Transverse colon (tissue), 4 donors: ENCODE results near the gene SH2D7. TPM values are rescaled to one million over a fixed set of nuclear protein-coding genes. Genes with fewer than 3 reads are reported as not detected.

Experiments used
- DNase-seq: peaks from one replicate; pipeline ENCODE4 v3.0.0-alpha.2; 2019
- H3K27ac ChIP-seq, 4 donors: fragments of 200-600 bp; sonication (generic); 2 replicates each; pipeline ENCODE4 v1.5.1; 2016 to 2018; ENCODE audit warnings: inconsistent platforms in 4 of 4
- H3K27me3 ChIP-seq: fragments of 200-600 bp; sonication (generic); 2 replicates; pipeline ENCODE4 v1.5.1; 2017; ENCODE audit warnings: inconsistent platforms
- H3K36me3 ChIP-seq, 4 donors: fragments of 200-600 bp; sonication (generic); 2 replicates each; pipeline ENCODE4 v1.5.1; 2017 to 2019; ENCODE audit warnings: inconsistent platforms in 4 of 4
- H3K4me1 ChIP-seq, 4 donors: fragments of 200-600 bp; sonication (generic); 2 replicates each; pipeline ENCODE4 v1.5.1; 2017 to 2020; ENCODE audit warnings: inconsistent platforms in 4 of 4
- H3K4me3 ChIP-seq, 4 donors: fragments of 200-600 bp; sonication (generic); 1 replicate in 1 of 4; 2 replicates in 3 of 4; pipeline versions ENCODE4 v1.5.1 to v1.6.1; 2017 to 2019; ENCODE audit warnings: inconsistent platforms in 4 of 4
- H3K9me3 ChIP-seq, 2 donors: fragments of 200-600 bp; sonication (generic); 2 replicates each; pipeline ENCODE4 v1.5.1; 2017 to 2019; ENCODE audit warnings: inconsistent platforms in 2 of 2
- CTCF ChIP-seq, 5 experiments: fragments of 200-600 bp in 3 of 5; fragments of 450-650 bp in 2 of 5; sonication (generic) in 3 of 5; IDR thresholded peaks; 1 replicate in 2 of 5; 2 replicates in 3 of 5; pipeline ENCODE4 v1.5.1; 2016 to 2017; ENCODE audit warnings: antibody characterized with exemption in 5 of 5, inconsistent platforms in 3 of 5, mild to moderate bottlenecking in 2 of 5, moderate library complexity in 1 of 5
- EP300 ChIP-seq: sonication (generic); formaldehyde crosslinking; IDR thresholded peaks from one replicate; pipeline ENCODE4 v1.6.1; 2017; ENCODE audit warnings: antibody characterized with exemption, low read depth
- POLR2A ChIP-seq: fragments of 450-650 bp; IDR thresholded peaks from one replicate; pipeline ENCODE4 v1.6.1; 2016; ENCODE audit warnings: antibody characterized with exemption, mild to moderate bottlenecking, moderate library complexity
- POLR2AphosphoS5 ChIP-seq, 3 donors: sonication (generic); formaldehyde crosslinking; IDR thresholded peaks; one replicate each; pipeline ENCODE4 v1.6.1; 2016; ENCODE audit warnings: antibody characterized with exemption in 3 of 3
- WGBS, 2 donors: methylation state at CpG; one replicate each; pipeline ENCODE4 v1.1.5; 2018; ENCODE audit warnings: low coverage in 1 of 2; 5-methylcytosine and 5-hydroxymethylcytosine counted together
- in situ Hi-C, 4 donors: fragments of 200-750 bp; cut with MboI; loops; one replicate each; pipeline versions ENCODE4 v1.15.0 to v1.15.1; 2017; ENCODE audit warnings: low sequenced_read_pairs in 3 of 4, low pct_ligation_motif_present in 1 of 4, low pct_unique_long_range_greater_than_20kb in 1 of 4
- intact Hi-C: fragments of 100-400 bp; cut with DNase I; formaldehyde crosslinking; loops from one replicate; pipeline ENCODE4 v1.15.1; 2023; ENCODE audit warnings: low total_unique reads
- total RNA-seq, 4 donors: library from RNA; depleted of rRNA; stranded (reverse); fragments of >200 nt; gene quantifications; one replicate each; pipeline ENCODE4 v1.1.0, GENCODE V29; 2016

The SH2D7 gene
- total RNA-seq, 4 donors from 2014 or later, result 6.0 to 9.7 (median 9.3) TPM; not detected in 1

GRCh38 chr15:78129751-78130287, 37.5 kb downstream of the SH2D7 start:
- H3K9me3 ChIP-seq, result no peaks in the 10 kb centered on the region
- peaks cover 7 to 23% (median 10%) of the 10 kb centered on the region in 4 donors for H3K4me1 ChIP-seq
- no peak for DNase-seq
- intact Hi-C loops, result no loop called here
- H3K36me3 ChIP-seq, result no peaks in the 10 kb centered on the region
- WGBS, 2 donors, result 90 to 91% methylated on average over 3 to 5 of the region's 5 CpGs
- no peak overlapping the region for H3K4me3 ChIP-seq
- no peak for TF ChIP-seq POLR2A
- no peak for TF ChIP-seq EP300
- TF ChIP-seq POLR2AphosphoS5 (IDR thresholded peaks at IDR 0.05), result no peak
- no peak for TF ChIP-seq CTCF (IDR thresholded peaks at IDR 0.05)
- in situ Hi-C loops, result loop anchor here in 1 of 4 donors (25.0 kb wide), 1 partner anchor 307 kb away; the partner anchor contains the start of gene IREB2
- no peak overlapping the region for H3K27ac ChIP-seq
- H3K27me3 ChIP-seq, result no peaks in the 10 kb centered on the region

GRCh38 chr15:78130466-78131294, 38.3 kb downstream of the SH2D7 start:
- Histone ChIP-seq H3K27ac (peak overlapping the region; percentile 80 to 87 (median 84)), H3K4me3 (peak overlapping the region in 3 of 4 donors; percentile 62 to 73 (median 66)), H3K4me1 (peaks cover 7 to 23% (median 10%) of the 10 kb centered on the region in 4 donors), H3K27me3 (no peaks in the 10 kb centered on the region), H3K36me3 (no peaks in the 10 kb centered on the region), H3K9me3 (no peaks in the 10 kb centered on the region)
- in situ Hi-C loops (loop anchor here in 1 of 4 donors (25.0 kb wide), 1 partner anchor 307 kb away; the partner anchor contains the start of gene IREB2), intact Hi-C loops (no loop called here)
- DNase-seq, result peak; percentile 39
- 34 to 89% methylated on average over 5 to 43 of the region's 51 CpGs for WGBS, 2 donors
- TF ChIP-seq POLR2A, result no peak
- no peak for TF ChIP-seq EP300
- TF ChIP-seq CTCF (IDR thresholded peaks at IDR 0.05), result no peak
- no peak for TF ChIP-seq POLR2AphosphoS5 (IDR thresholded peaks at IDR 0.05)

GRCh38 chr15:78131295-78132061, 39.1 kb downstream of the SH2D7 start, which contains the start of gene CIB2:
Gene CIB2, minus strand, starts transcription at chr15:78131445. Its CDS starts 230 bp downstream, at chr15:78131215.
- Histone ChIP-seq H3K27ac (peak within 1 kb of the TSS; percentile 80 to 87 (median 84)), H3K9me3 (no peaks in the 10 kb centered on the region), H3K4me3 (peak within 1 kb of the TSS; percentile 41 to 73 (median 64)), H3K27me3 (no peaks in the 10 kb centered on the region), H3K36me3 (no peaks in the 10 kb centered on the region), H3K4me1 (peaks cover 7 to 23% (median 10%) of the 10 kb centered on the region in 4 donors)
- DNase-seq, result peak; percentile 80
- in situ Hi-C loops, result loop anchor here in 1 of 4 donors (25.0 kb wide), 1 partner anchor 306 kb away; the partner anchor contains the start of gene IREB2
- WGBS, 2 donors, result 1% methylated on average over 61 of the region's 79 CpGs; no CpG with 5 or more reads in 1 of the 2 donors
- intact Hi-C loops, result no loop called here
- TF ChIP-seq CTCF (IDR thresholded peaks at IDR 0.05) (peak; percentile 53 to 87 (median 75)), POLR2AphosphoS5 (IDR thresholded peaks at IDR 0.05) (peak in 2 of 3 donors; percentile 35 to 56), POLR2A (peak; percentile 49), EP300 (no peak)
